ENCODE results near the gene OSTC. TPM values are rescaled to one million over a fixed set of nuclear protein-coding genes. Genes with fewer than 3 reads are reported as not detected.

Gene OSTC
- total RNA-seq, 1 experiment from 2014 or later: 105 TPM

DNA sequence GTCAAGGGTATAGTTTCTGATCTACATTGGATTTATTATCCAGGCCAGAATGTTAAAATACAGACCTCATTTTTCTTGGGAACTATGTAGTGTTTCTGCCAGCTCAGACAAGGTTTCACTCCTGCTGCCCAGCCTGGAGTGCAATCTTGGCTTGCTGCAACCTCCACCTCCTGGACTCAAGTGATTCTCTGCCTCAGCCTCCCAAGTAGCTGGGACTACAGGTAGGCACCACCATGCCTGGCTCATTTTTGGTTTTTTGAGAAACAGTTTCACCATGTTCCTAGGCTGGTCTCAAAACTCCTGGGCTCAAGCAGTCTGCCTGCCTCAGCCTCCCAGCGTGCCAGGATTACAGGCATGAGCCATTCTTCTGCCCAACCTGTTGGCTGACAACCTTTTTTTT, 24.3 kb upstream of the OSTC start:
- no peak overlapping the region for H3K4me2 ChIP-seq (ENCODE audit: low read length)
- no peak overlapping the region for H3K27ac ChIP-seq (ENCODE audit: low read depth, low read length)
- intact Hi-C loops (cut with micrococcal nuclease): no loop called here
- H3K27me3 ChIP-seq (ENCODE audit: insufficient read depth, low read length): no peaks in the 10 kb centered on the region
- H3K9ac ChIP-seq (ENCODE audit: low read length): no peak overlapping the region
- no peak overlapping the region for H2AFZ ChIP-seq (ENCODE audit: low read depth, low read length, poor library complexity, severe bottlenecking)
- peaks cover 21% of the 10 kb centered on the region; the same call in 1 of the 2 replicates for H4K20me1 ChIP-seq (ENCODE audit: insufficient read depth)
- TF ChIP-seq EZH2 (IDR thresholded peaks at IDR 0.05): no peak
- no peak for TF ChIP-seq FOSL1 (IDR thresholded peaks at IDR 0.05; ENCODE audit: low read depth)
- TF ChIP-seq TCF7L2 (IDR thresholded peaks at IDR 0.05; ENCODE audit: borderline replicate concordance, extremely low read depth, insufficient read depth, insufficient read length): no peak
- TF ChIP-seq CBX3 (IDR thresholded peaks at IDR 0.05; ENCODE audit: low read depth): no peak
- TF ChIP-seq ELF1 (IDR thresholded peaks at IDR 0.05; ENCODE audit: borderline replicate concordance, low read depth): no peak
- TF ChIP-seq SIN3A (IDR thresholded peaks at IDR 0.05; ENCODE audit: low read depth): no peak
- no peak for TF ChIP-seq ZNF274 (IDR thresholded peaks at IDR 0.05; ENCODE audit: low read depth, low read length)
- no peak for TF ChIP-seq RAD21 (IDR thresholded peaks at IDR 0.05; ENCODE audit: low read depth)
- TF ChIP-seq CEBPB (IDR thresholded peaks at IDR 0.05; ENCODE audit: low read depth): no peak
- no peak for TF ChIP-seq POLR2AphosphoS5 (IDR thresholded peaks at IDR 0.05; ENCODE audit: low read depth, low read length)
- no peak for TF ChIP-seq JUND (IDR thresholded peaks at IDR 0.05)
- no peak for TF ChIP-seq EZH2phosphoT487 (IDR thresholded peaks at IDR 0.05; ENCODE audit: borderline replicate concordance)
- TF ChIP-seq, protein P1, sequence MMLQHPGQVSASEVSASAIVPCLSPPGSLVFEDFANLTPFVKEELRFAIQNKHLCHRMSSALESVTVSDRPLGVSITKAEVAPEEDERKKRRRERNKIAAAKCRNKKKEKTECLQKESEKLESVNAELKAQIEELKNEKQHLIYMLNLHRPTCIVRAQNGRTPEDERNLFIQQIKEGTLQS (IDR thresholded peaks at IDR 0.05): no peak
- no peak for TF ChIP-seq ZBTB33 (IDR thresholded peaks at IDR 0.05; ENCODE audit: extremely low read depth, insufficient replicate concordance, low read length)
- TF ChIP-seq, protein P2, sequence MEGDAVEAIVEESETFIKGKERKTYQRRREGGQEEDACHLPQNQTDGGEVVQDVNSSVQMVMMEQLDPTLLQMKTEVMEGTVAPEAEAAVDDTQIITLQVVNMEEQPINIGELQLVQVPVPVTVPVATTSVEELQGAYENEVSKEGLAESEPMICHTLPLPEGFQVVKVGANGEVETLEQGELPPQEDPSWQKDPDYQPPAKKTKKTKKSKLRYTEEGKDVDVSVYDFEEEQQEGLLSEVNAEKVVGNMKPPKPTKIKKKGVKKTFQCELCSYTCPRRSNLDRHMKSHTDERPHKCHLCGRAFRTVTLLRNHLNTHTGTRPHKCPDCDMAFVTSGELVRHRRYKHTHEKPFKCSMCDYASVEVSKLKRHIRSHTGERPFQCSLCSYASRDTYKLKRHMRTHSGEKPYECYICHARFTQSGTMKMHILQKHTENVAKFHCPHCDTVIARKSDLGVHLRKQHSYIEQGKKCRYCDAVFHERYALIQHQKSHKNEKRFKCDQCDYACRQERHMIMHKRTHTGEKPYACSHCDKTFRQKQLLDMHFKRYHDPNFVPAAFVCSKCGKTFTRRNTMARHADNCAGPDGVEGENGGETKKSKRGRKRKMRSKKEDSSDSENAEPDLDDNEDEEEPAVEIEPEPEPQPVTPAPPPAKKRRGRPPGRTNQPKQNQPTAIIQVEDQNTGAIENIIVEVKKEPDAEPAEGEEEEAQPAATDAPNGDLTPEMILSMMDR (IDR thresholded peaks at IDR 0.05 in 2 of 3, conservative IDR thresholded peaks at IDR 0.05 in 1 of 3; ENCODE audit: borderline replicate concordance in 1 of 3, insufficient read depth in 1 of 3, low read depth in 2 of 3, low read length in 2 of 3): no peak
- no peak for TF ChIP-seq POLR2A (IDR thresholded peaks at IDR 0.05; ENCODE audit: borderline replicate concordance, extremely low read depth, insufficient read depth, insufficient read length)
- H3K79me2 ChIP-seq (ENCODE audit: insufficient read depth, low read length): peaks cover 51% of the 10 kb centered on the region
- H3K36me3 ChIP-seq (ENCODE audit: control insufficient read depth in 1 of 2, insufficient read depth in 2 of 2, low read length in 2 of 2): peaks cover 64 to 76% of the 10 kb centered on the region in 2 experiments
- no peaks in the 10 kb centered on the region for H3K9me2 ChIP-seq (ENCODE audit: insufficient read depth)
- no TSS peak for BruUV-seq (replicated peaks)
- CTCF ChIA-PET: no interaction called here
- RAD21 ChIA-PET (ENCODE audit: low non-redundant PET in 1 of 2, low total read pairs in 2 of 2, uncharacterized antibody in 2 of 2, unreplicated experiment in 2 of 2): no interaction called here
- no peaks in the 10 kb centered on the region for H3K9me3 ChIP-seq (ENCODE audit: control insufficient read depth in 1 of 2, insufficient read depth in 1 of 2, low read depth in 1 of 2, low read length in 2 of 2)
- POLR2A ChIA-PET: no interaction called here
- 0 out of 2 replicates have a peak, but pooled peaks have one; percentile 7 for ATAC-seq
- H3K4me3 ChIP-seq (replicated peaks in 1 of 2; ENCODE audit: low read depth in 1 of 2, low read length in 2 of 2): no peak overlapping the region
- peaks cover 0 to 13% of the 10 kb centered on the region in 2 experiments; a peak in 3 of 4 replicates for H3K4me1 ChIP-seq (ENCODE audit: control insufficient read depth in 1 of 2, insufficient read depth in 2 of 2, low read length in 2 of 2)
- no peak for DNase-seq (ENCODE audit: low read depth, low spot score)
